ENCODE data around the gene IFT80. TPM values are rescaled to one million over a fixed set of nuclear protein-coding genes. Genes with fewer than 3 reads are reported as not detected.

Gene IFT80
- total RNA-seq, 1 donor from 2014 or later: 17.7 TPM

DNA sequence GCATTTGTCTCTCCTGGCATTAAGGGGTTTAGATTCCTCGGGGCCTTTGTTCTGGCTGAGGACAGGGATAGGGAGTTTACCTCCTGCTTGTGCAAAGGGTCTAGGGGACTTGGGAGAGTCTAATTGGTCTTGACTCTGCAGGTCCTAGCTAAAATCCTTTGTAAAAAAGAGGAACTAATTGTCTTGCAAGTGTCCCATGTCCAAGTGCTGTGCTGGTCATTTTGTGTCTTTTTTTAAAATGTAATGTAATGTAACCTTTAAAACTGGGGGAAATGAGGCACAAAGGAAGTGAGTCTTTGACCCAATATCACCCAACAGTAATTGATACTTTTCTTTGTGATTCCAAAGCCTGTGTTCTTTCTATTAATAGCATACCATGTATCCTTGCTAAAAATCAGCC lies 188.7 kb downstream of the IFT80 start:
- no peak for DNase-seq (ENCODE audit: low read depth, low spot score)

Other genes starting within 250 kb of the IFT80 start
- gene C3orf80, start 173.8 kb downstream of the IFT80 start, total RNA-seq: 0.04 and 0.07 TPM in 2 replicates
- gene SMC4, start 425 bp upstream of the IFT80 start, total RNA-seq: 72.6 and 132 TPM in 2 replicates
- 22.8 and 38.1 TPM in 2 replicates for gene TRIM59, start 50.6 kb upstream of the IFT80 start, total RNA-seq
- gene KPNA4, start 166.3 kb upstream of the IFT80 start, total RNA-seq: 41.5 and 50.1 TPM in 2 replicates